Transverse colon (tissue), 4 donors: ENCODE measurements around the gene C6orf62. TPM values are rescaled to one million over a fixed set of nuclear protein-coding genes. Genes with fewer than 3 reads are reported as not detected.
A peak's percentile ranks its signal among the peaks of the same experiment; 100 is the strongest.
"Not testable (repeated sequence)": the region's sequence is repeated elsewhere in the genome, so short reads cannot be mapped to it uniquely, and the experiment has no call there.

ENCODE experiments used
- DNase-seq: peaks from one replicate; pipeline ENCODE4 v3.0.0-alpha.2; 2019
- H3K27ac ChIP-seq, 4 donors: fragments of 200-600 bp; sonication (generic); 2 replicates each; pipeline ENCODE4 v1.5.1; 2016 to 2018; ENCODE audit warnings: inconsistent platforms in 4 of 4
- H3K27me3 ChIP-seq: fragments of 200-600 bp; sonication (generic); 2 replicates; pipeline ENCODE4 v1.5.1; 2017; ENCODE audit warnings: inconsistent platforms
- H3K36me3 ChIP-seq, 4 donors: fragments of 200-600 bp; sonication (generic); 2 replicates each; pipeline ENCODE4 v1.5.1; 2017 to 2019; ENCODE audit warnings: inconsistent platforms in 4 of 4
- H3K4me1 ChIP-seq, 4 donors: fragments of 200-600 bp; sonication (generic); 2 replicates each; pipeline ENCODE4 v1.5.1; 2017 to 2020; ENCODE audit warnings: inconsistent platforms in 4 of 4
- H3K4me3 ChIP-seq, 4 donors: fragments of 200-600 bp; sonication (generic); 1 replicate in 1 of 4; 2 replicates in 3 of 4; pipeline versions ENCODE4 v1.5.1 to v1.6.1; 2017 to 2019; ENCODE audit warnings: inconsistent platforms in 4 of 4
- H3K9me3 ChIP-seq, 2 donors: fragments of 200-600 bp; sonication (generic); 2 replicates each; pipeline ENCODE4 v1.5.1; 2017 to 2019; ENCODE audit warnings: inconsistent platforms in 2 of 2
- CTCF ChIP-seq, 5 experiments: fragments of 200-600 bp in 3 of 5; fragments of 450-650 bp in 2 of 5; sonication (generic) in 3 of 5; IDR thresholded peaks; 1 replicate in 2 of 5; 2 replicates in 3 of 5; pipeline ENCODE4 v1.5.1; 2016 to 2017; ENCODE audit warnings: antibody characterized with exemption in 5 of 5, inconsistent platforms in 3 of 5, mild to moderate bottlenecking in 2 of 5, moderate library complexity in 1 of 5
- EP300 ChIP-seq: sonication (generic); formaldehyde crosslinking; IDR thresholded peaks from one replicate; pipeline ENCODE4 v1.6.1; 2017; ENCODE audit warnings: antibody characterized with exemption, low read depth
- POLR2A ChIP-seq: fragments of 450-650 bp; IDR thresholded peaks from one replicate; pipeline ENCODE4 v1.6.1; 2016; ENCODE audit warnings: antibody characterized with exemption, mild to moderate bottlenecking, moderate library complexity
- POLR2AphosphoS5 ChIP-seq, 3 donors: sonication (generic); formaldehyde crosslinking; IDR thresholded peaks; one replicate each; pipeline ENCODE4 v1.6.1; 2016; ENCODE audit warnings: antibody characterized with exemption in 3 of 3
- WGBS, 2 donors: methylation state at CpG; one replicate each; pipeline ENCODE4 v1.1.5; 2018; ENCODE audit warnings: low coverage in 1 of 2; 5-methylcytosine and 5-hydroxymethylcytosine counted together
- in situ Hi-C, 4 donors: fragments of 200-750 bp; cut with MboI; loops; one replicate each; pipeline versions ENCODE4 v1.15.0 to v1.15.1; 2017; ENCODE audit warnings: low sequenced_read_pairs in 3 of 4, low pct_ligation_motif_present in 1 of 4, low pct_unique_long_range_greater_than_20kb in 1 of 4
- intact Hi-C: fragments of 100-400 bp; cut with DNase I; formaldehyde crosslinking; loops from one replicate; pipeline ENCODE4 v1.15.1; 2023; ENCODE audit warnings: low total_unique reads
- total RNA-seq, 4 donors: library from RNA; depleted of rRNA; stranded (reverse); fragments of >200 nt; gene quantifications; one replicate each; pipeline ENCODE4 v1.1.0, GENCODE V29; 2016

C6orf62 gene
- 10 to 100 TPM; 29.9 to 64.3 (median 40.9) TPM for total RNA-seq

DNA sequence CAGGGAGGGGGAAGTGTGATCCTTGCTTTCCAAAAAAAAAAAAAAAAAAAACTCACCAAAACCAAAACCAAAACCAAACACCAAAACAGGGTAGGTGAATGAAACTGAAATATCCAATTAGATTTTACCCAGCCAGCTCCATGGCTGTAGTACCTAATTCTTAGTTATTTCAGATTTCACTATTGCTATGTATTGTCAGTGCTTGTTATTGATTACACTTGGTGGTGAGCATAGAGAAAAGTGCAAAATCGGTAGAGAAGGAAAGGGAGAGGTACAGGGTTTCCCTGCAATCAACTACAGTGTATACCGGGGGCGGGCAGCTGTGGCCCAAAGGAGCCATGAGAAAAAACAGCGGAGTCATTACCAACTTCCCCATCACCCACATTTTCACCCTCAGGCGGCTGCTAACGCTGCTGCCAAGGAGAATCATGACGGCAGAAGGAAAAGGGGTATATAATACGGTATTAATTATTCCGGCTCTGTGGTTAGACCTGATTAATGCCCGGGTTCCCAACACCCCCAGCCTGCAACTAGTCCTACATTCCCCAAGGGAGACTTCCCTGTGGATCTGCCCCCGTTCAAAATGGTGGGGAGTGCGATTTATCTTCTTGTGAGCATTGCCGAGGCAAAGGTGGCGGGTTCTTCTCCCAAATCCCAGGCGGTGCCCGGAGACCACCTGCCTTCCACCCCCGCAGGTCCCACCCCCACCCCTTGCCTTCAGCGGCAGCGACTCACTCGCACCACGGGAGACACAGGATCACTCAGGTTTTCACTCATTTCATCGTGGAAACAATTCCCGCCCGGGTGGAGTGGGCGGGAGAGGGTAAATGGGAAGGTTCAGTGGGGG is at the start of gene C6orf62:
Gene C6orf62 (minus strand): TSS at position 30 of the 847 bp plus-strand sequence. CDS start 486 bp downstream, outside the sequence.
- Histone ChIP-seq H3K4me1 (peaks cover 21 to 54% (median 42%) of the 10 kb centered on the region in 4 donors), H3K4me3 (peak within 1 kb of the TSS; percentile 74 to 100 (median 96)), H3K9me3 (no peaks in the 10 kb centered on the region), H3K27ac (peak within 1 kb of the TSS; percentile 98 to 100 (median 100)), H3K27me3 (no peaks in the 10 kb centered on the region), H3K36me3 (peaks cover 0 to 17% (median 8%) of the 10 kb centered on the region in 4 donors)
- DNase-seq, result peak; percentile 41
- in situ Hi-C loops (loop anchor here in 1 of 4 donors (5.0 kb wide), 1 partner anchor 53 kb away; the partner anchor contains the start of gene GMNN), intact Hi-C loops (no loop called here)
- 0 to 1% methylated on average over 7 to 25 of the region's 25 CpGs for WGBS, 2 donors
- TF ChIP-seq POLR2AphosphoS5 (IDR thresholded peaks at IDR 0.05), result peak in 1 of 3 donors; percentile 17
- no peak for TF ChIP-seq CTCF (IDR thresholded peaks at IDR 0.05)
- TF ChIP-seq EP300, result no peak
- TF ChIP-seq POLR2A, result peak; percentile 8

DNA sequence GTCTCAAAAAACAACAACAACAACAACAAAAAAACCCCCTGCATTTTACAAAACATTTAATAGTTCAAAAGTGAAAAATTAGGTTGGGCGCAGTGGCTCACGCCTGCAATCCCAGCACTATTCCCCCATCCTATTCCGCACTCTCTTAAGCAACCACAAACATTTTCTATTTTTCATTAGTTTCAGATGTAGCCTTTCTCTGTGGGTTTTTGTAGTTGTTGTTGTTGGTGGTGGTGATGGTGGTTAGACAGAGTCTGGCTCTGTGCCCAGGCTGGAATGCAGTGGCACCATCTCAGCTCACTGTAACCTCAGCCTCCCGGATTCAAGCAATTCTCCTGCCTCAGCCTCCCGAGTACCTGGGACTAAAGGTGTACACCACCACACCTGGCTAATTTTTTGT is 49.4 kb upstream of the C6orf62 start:
- H3K4me1 ChIP-seq, result peaks cover 0 to 8% (median 0%) of the 10 kb centered on the region in 4 donors
- DNase-seq, result no peak
- 93 to 96% methylated on average over 3 to 5 of the region's 5 CpGs for WGBS, 2 donors
- no peaks in the 10 kb centered on the region for H3K36me3 ChIP-seq
- no peak for TF ChIP-seq POLR2A
- TF ChIP-seq POLR2AphosphoS5 (IDR thresholded peaks at IDR 0.05), result no peak
- TF ChIP-seq CTCF (IDR thresholded peaks at IDR 0.05), result no peak
- no peak for TF ChIP-seq EP300
- in situ Hi-C loops, result loop anchor here in 3 of 4 donors (5.0 to 25.0 kb wide), 3 partner anchors 181 to 186 kb away; no protein-coding TSS in a partner anchor
- no peaks in the 10 kb centered on the region for H3K27me3 ChIP-seq
- H3K4me3 ChIP-seq, result no peak overlapping the region
- no peak overlapping the region for H3K27ac ChIP-seq
- intact Hi-C loops, result loop anchor here (10.0 kb wide), 1 partner anchor 184 kb away; no protein-coding TSS in a partner anchor
- H3K9me3 ChIP-seq, result no peaks in the 10 kb centered on the region

GRCh38 chr6:24766680-24767462 is 47.9 kb upstream of the C6orf62 start:
- Histone ChIP-seq H3K4me1 (peaks cover 0 to 12% (median 0%) of the 10 kb centered on the region in 4 donors), H3K27ac (no peak overlapping the region)
- intact Hi-C loops, result loop anchor here (10.0 kb wide), 1 partner anchor 182 kb away; no protein-coding TSS in a partner anchor

GRCh38 chr6:24765968-24766367 is 47.0 kb upstream of the C6orf62 start:
- H3K36me3 ChIP-seq, H3K4me3 ChIP-seq, DNase-seq, H3K27ac ChIP-seq, H3K9me3 ChIP-seq, H3K27me3 ChIP-seq: not testable (repeated sequence)
- intact Hi-C loops, result loop anchor here (10.0 kb wide), 1 partner anchor 181 kb away; no protein-coding TSS in a partner anchor
- H3K4me1 ChIP-seq, result peaks cover 0 to 12% (median 0%) of the 10 kb centered on the region in 4 donors
- in situ Hi-C loops, result loop anchor here in 3 of 4 donors (5.0 to 25.0 kb wide), 3 partner anchors 179 to 184 kb away; no protein-coding TSS in a partner anchor
- WGBS, 2 donors, result 93% methylated on average over 24 of the region's 26 CpGs; no CpG with 5 or more reads in 1 of the 2 donors

More at GRCh38 chr6:24766680-24767462, 47.9 kb upstream of the C6orf62 start:
- Histone ChIP-seq H3K9me3 (no peaks in the 10 kb centered on the region), H3K4me3 (no peak overlapping the region), H3K36me3 (no peaks in the 10 kb centered on the region), H3K27me3 (no peaks in the 10 kb centered on the region)
- WGBS, 2 donors, result 45 to 49% methylated on average over 3 to 9 of the region's 9 CpGs
- TF ChIP-seq CTCF (IDR thresholded peaks at IDR 0.05) (peak; percentile 35 to 55 (median 43)), POLR2AphosphoS5 (IDR thresholded peaks at IDR 0.05) (no peak), POLR2A (no peak)
- DNase-seq, result no peak
- in situ Hi-C loops, result loop anchor here in 3 of 4 donors (5.0 to 25.0 kb wide), 3 partner anchors 180 to 185 kb away; no protein-coding TSS in a partner anchor

- DNase-seq, H3K9me3 ChIP-seq, H3K4me3 ChIP-seq, H3K27me3 ChIP-seq, H3K36me3 ChIP-seq, H3K27ac ChIP-seq: not testable (repeated sequence)
- intact Hi-C loops, result loop anchor here (10.0 kb wide), 1 partner anchor 180 kb away; no protein-coding TSS in a partner anchor
- WGBS, 2 donors, result 89 to 100% methylated on average over 3 to 20 of the region's 20 CpGs
- in situ Hi-C loops, result loop anchor here in 3 of 4 donors (5.0 to 25.0 kb wide), 3 partner anchors 178 to 183 kb away; no protein-coding TSS in a partner anchor
- H3K4me1 ChIP-seq, result peaks cover 0 to 12% (median 0%) of the 10 kb centered on the region in 4 donors
Observed at GRCh38 chr6:24764833-24765828, 46.2 kb upstream of the C6orf62 start.
